GM19240 (cell line): Measurements from ENCODE around the gene EGFR.

Experiments used
- DNase-seq: peaks from one replicate; pipeline ENCODE4 v3.0.0; 2011; ENCODE audit warnings: low spot score; ENCODE audit not compliant: insufficient read length

Gene EGFR

GRCh38 chr7:55185941-55186609, 167.3 kb downstream of the EGFR start:
- no peak for DNase-seq

- no peak for DNase-seq
Measured at GRCh38 chr7:55187701-55188491, 169.1 kb downstream of the EGFR start.

- DNase-seq = no peak
Measured at GRCh38 chr7:55188590-55189138, 169.8 kb downstream of the EGFR start.

GRCh38 chr7:55189146-55189766, 170.4 kb downstream of the EGFR start:
- no peak for DNase-seq

GRCh38 chr7:55189878-55190436, 171.1 kb downstream of the EGFR start:
- no peak for DNase-seq

GRCh38 chr7:55190511-55191160, 171.8 kb downstream of the EGFR start:
- no peak for DNase-seq

- DNase-seq = no peak
Measured at GRCh38 chr7:55191161-55191925, 172.5 kb downstream of the EGFR start.

GRCh38 chr7:55191926-55192692, 173.3 kb downstream of the EGFR start:
- DNase-seq = no peak

- no peak for DNase-seq
Measured at GRCh38 chr7:55192723-55193122, 173.9 kb downstream of the EGFR start.

GRCh38 chr7:55193245-55193644, 174.4 kb downstream of the EGFR start:
- no peak for DNase-seq

- DNase-seq = no peak
Measured at GRCh38 chr7:55194522-55194921, 175.7 kb downstream of the EGFR start.

GRCh38 chr7:55198634-55199392, 180.0 kb downstream of the EGFR start:
- DNase-seq = no peak

GRCh38 chr7:55199418-55199817, 180.6 kb downstream of the EGFR start:
- DNase-seq = no peak

- no peak for DNase-seq
Measured at GRCh38 chr7:55200441-55200840, 181.6 kb downstream of the EGFR start.

- DNase-seq = no peak
Measured at GRCh38 chr7:55202150-55202913, 183.5 kb downstream of the EGFR start.

GRCh38 chr7:55203300-55203699, 184.5 kb downstream of the EGFR start:
- no peak for DNase-seq

- DNase-seq = no peak
Measured at GRCh38 chr7:55205124-55205955, 186.5 kb downstream of the EGFR start.
